Measurements from ENCODE around the gene ARNT2.

ARNT2 gene

GRCh38 chr15:80594091-80594889 is 190.1 kb downstream of the ARNT2 start:
- DNase-seq (ENCODE audit: low read depth): no peak

- no peak for DNase-seq (ENCODE audit: low read depth)
These were observed 191.2 kb downstream of the ARNT2 start for GRCh38 chr15:80595396-80595795.

- no peak for DNase-seq (ENCODE audit: low read depth)
These were observed 192.4 kb downstream of the ARNT2 start for GRCh38 chr15:80596521-80596976.

GRCh38 chr15:80597076-80597475 is 192.9 kb downstream of the ARNT2 start:
- DNase-seq (ENCODE audit: low read depth): no peak

- DNase-seq (ENCODE audit: low read depth): no peak
These were observed 195.2 kb downstream of the ARNT2 start for GRCh38 chr15:80599359-80599758.

GRCh38 chr15:80600626-80601025 is 196.4 kb downstream of the ARNT2 start:
- DNase-seq (ENCODE audit: low read depth): no peak

GRCh38 chr15:80601256-80601655 is 197.1 kb downstream of the ARNT2 start:
- DNase-seq (ENCODE audit: low read depth): no peak

GRCh38 chr15:80604583-80605575 is 200.7 kb downstream of the ARNT2 start:
- no peak for DNase-seq (ENCODE audit: low read depth)

- no peak for DNase-seq (ENCODE audit: low read depth)
These were observed 201.5 kb downstream of the ARNT2 start for GRCh38 chr15:80605591-80606150.

GRCh38 chr15:80606511-80607071 is 202.4 kb downstream of the ARNT2 start:
- DNase-seq (ENCODE audit: low read depth): no peak

- no peak for DNase-seq (ENCODE audit: low read depth)
These were observed 203.3 kb downstream of the ARNT2 start for GRCh38 chr15:80607287-80607980.

GRCh38 chr15:80608688-80609087 is 204.5 kb downstream of the ARNT2 start:
- DNase-seq (ENCODE audit: low read depth): no peak

GRCh38 chr15:80609091-80609490 is 204.9 kb downstream of the ARNT2 start:
- DNase-seq (ENCODE audit: low read depth): no peak

- DNase-seq (ENCODE audit: low read depth): no peak
These were observed 205.3 kb downstream of the ARNT2 start for GRCh38 chr15:80609512-80609946.

- no peak for DNase-seq (ENCODE audit: low read depth)
These were observed 207.4 kb downstream of the ARNT2 start for GRCh38 chr15:80611543-80612080.

GRCh38 chr15:80612118-80612823 is 208.1 kb downstream of the ARNT2 start:
- no peak for DNase-seq (ENCODE audit: low read depth)

GRCh38 chr15:80613762-80614365 is 209.7 kb downstream of the ARNT2 start:
- DNase-seq (ENCODE audit: low read depth): no peak

- no peak for DNase-seq (ENCODE audit: low read depth)
These were observed 210.7 kb downstream of the ARNT2 start for GRCh38 chr15:80614711-80615360.

GRCh38 chr15:80615361-80615736 is 211.2 kb downstream of the ARNT2 start:
- no peak for DNase-seq (ENCODE audit: low read depth)
